Tibial nerve (tissue), 4 donors: ENCODE data around the gene BRD3OS. TPM values are rescaled to one million over a fixed set of nuclear protein-coding genes. Genes with fewer than 3 reads are reported as not detected.
A peak's percentile ranks its signal among the peaks of the same experiment; 100 is the strongest.

ENCODE experiments used
- DNase-seq, 2 donors: peaks; one replicate each; pipeline ENCODE4 v3.0.0-alpha.2; 2019; ENCODE audit warnings: low spot score in 2 of 2
- H3K27ac ChIP-seq, 4 donors: fragments of 200-600 bp; sonication (generic) in 3 of 4; one replicate each; pipeline ENCODE4 v1.5.1; 2017 to 2019; ENCODE audit warnings: mild to moderate bottlenecking in 1 of 4
- H3K27me3 ChIP-seq, 2 donors: fragments of 200-600 bp; sonication (generic) in 1 of 2; one replicate each; pipeline versions ENCODE4 v1.5.1 to v1.6.0; 2017 to 2019
- H3K36me3 ChIP-seq, 3 donors: fragments of 200-600 bp; sonication (generic); one replicate each; pipeline ENCODE4 v1.5.1; 2018 to 2019
- H3K4me1 ChIP-seq, 4 donors: fragments of 200-600 bp; sonication (generic) in 3 of 4; one replicate each; pipeline ENCODE4 v1.5.1; 2017 to 2019
- H3K4me3 ChIP-seq, 4 donors: fragments of 200-600 bp; sonication (generic) in 3 of 4; one replicate each; pipeline ENCODE4 v1.5.1; 2017 to 2019; ENCODE audit warnings: mild to moderate bottlenecking in 1 of 4, moderate library complexity in 1 of 4
- H3K9me3 ChIP-seq, 4 donors: fragments of 200-600 bp; sonication (generic) in 3 of 4; one replicate each; pipeline ENCODE4 v1.5.1; 2017 to 2019
- CTCF ChIP-seq, 5 experiments: fragments of 200-600 bp in 3 of 5; fragments of 450-650 bp in 2 of 5; sonication (generic) in 3 of 5; IDR thresholded peaks; one replicate each; pipeline ENCODE4 v1.5.1; 2016 to 2019; ENCODE audit warnings: antibody characterized with exemption in 5 of 5, mild to moderate bottlenecking in 3 of 5, moderate library complexity in 2 of 5
- EP300 ChIP-seq, 2 donors: sonication (generic); formaldehyde crosslinking; IDR thresholded peaks; one replicate each; pipeline ENCODE4 v1.6.1; 2017; ENCODE audit warnings: antibody characterized with exemption in 2 of 2, mild to moderate bottlenecking in 1 of 2
- POLR2A ChIP-seq, 2 donors: fragments of 450-650 bp; IDR thresholded peaks; one replicate each; pipeline ENCODE4 v1.6.1; 2017; ENCODE audit warnings: antibody characterized with exemption in 2 of 2, mild to moderate bottlenecking in 2 of 2, moderate library complexity in 2 of 2
- WGBS, 2 donors: methylation state at CpG; one replicate each; pipeline ENCODE4 v1.1.5; 2018; 5-methylcytosine and 5-hydroxymethylcytosine counted together
- total RNA-seq, 4 donors: library from RNA; depleted of rRNA; stranded (reverse); fragments of >200 nt; gene quantifications; one replicate each; pipeline ENCODE4 v1.1.0, GENCODE V29; 2016

BRD3OS gene
- total RNA-seq, 4 donors from 2014 or later, result 9.2 to 28.2 (median 13.7) TPM

GRCh38 chr9:133989625-133990365, 35.5 kb upstream of the BRD3OS start:
- WGBS, 2 donors, result 75 to 79% methylated on average over 24 of the region's 24 CpGs

GRCh38 chr9:133990366-133991213, 34.7 kb upstream of the BRD3OS start:
- peak in 1 of 2 donors; percentile 35 for DNase-seq
- 15 to 37% methylated on average over 11 to 24 of the region's 31 CpGs for WGBS, 2 donors
- TF ChIP-seq CTCF (IDR thresholded peaks at IDR 0.05), result no peak
- TF ChIP-seq POLR2A (IDR thresholded peaks at IDR 0.05), result no peak
- TF ChIP-seq EP300 (IDR thresholded peaks at IDR 0.05), result peak in 1 of 2 donors; percentile 23
- Histone ChIP-seq H3K36me3 (no peaks in the 10 kb centered on the region), H3K27ac (peak overlapping the region in 3 of 4 donors; percentile 85 to 88 (median 85)), H3K4me3 (peak overlapping the region; percentile 57 to 84 (median 74)), H3K27me3 (no peaks in the 10 kb centered on the region), H3K9me3 (no peaks in the 10 kb centered on the region), H3K4me1 (peaks cover 0 to 35% (median 20%) of the 10 kb centered on the region in 4 donors)

More at GRCh38 chr9:133989625-133990365, 35.5 kb upstream of the BRD3OS start:
- TF ChIP-seq EP300 (IDR thresholded peaks at IDR 0.05), result no peak
- no peak for TF ChIP-seq CTCF (IDR thresholded peaks at IDR 0.05)
- TF ChIP-seq POLR2A (IDR thresholded peaks at IDR 0.05), result no peak
- Histone ChIP-seq H3K36me3 (no peaks in the 10 kb centered on the region), H3K27ac (peak overlapping the region in 3 of 4 donors; percentile 85 to 88 (median 85)), H3K9me3 (no peaks in the 10 kb centered on the region), H3K4me3 (no peak overlapping the region), H3K4me1 (peaks cover 0 to 35% (median 20%) of the 10 kb centered on the region in 4 donors), H3K27me3 (no peaks in the 10 kb centered on the region)
- DNase-seq, result no peak

DNA sequence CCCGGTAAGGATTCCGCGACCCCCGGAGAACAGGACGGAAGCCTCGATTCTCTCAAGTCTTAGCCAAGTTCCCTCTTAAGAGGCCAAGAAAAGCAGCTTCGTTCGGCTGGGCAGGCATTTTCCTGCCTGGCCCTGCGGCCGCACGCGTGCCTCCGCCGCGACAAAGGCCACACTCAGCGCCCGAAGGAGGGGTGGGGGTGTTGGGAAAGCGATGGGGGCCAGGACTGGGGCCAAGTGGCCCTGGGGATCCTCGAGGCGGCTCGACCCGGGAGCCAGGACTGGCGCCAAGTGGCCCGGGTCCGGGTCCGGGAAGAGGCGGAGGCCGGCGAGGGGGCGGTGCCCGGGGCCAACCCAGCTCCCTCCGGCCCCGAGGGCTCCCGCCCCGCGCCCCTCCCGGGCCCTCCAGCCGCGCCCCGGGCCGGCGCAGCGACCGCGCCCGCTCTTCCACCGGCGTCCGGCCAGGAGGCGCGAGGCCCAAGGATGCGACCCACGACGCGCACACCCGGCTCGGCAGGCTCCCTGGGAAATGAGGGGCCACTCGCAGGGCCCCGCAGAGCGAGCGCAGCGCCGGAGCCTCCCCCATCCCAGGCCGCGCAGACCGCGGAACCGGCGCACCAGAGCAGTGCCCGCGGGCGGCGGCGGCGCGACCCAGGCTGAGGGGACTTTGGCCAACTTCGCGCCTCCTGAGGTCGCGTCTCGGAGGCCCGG, 33.9 kb upstream of the BRD3OS start:
- Histone ChIP-seq H3K4me1 (peaks cover 0 to 35% (median 20%) of the 10 kb centered on the region in 4 donors), H3K9me3 (no peaks in the 10 kb centered on the region), H3K27ac (peak overlapping the region in 3 of 4 donors; percentile 85 to 88 (median 85)), H3K4me3 (peak overlapping the region; percentile 57 to 84 (median 74)), H3K36me3 (no peaks in the 10 kb centered on the region), H3K27me3 (no peaks in the 10 kb centered on the region)
- no peak for DNase-seq
- no peak for TF ChIP-seq CTCF (IDR thresholded peaks at IDR 0.05)
- no peak for TF ChIP-seq POLR2A (IDR thresholded peaks at IDR 0.05)
- TF ChIP-seq EP300 (IDR thresholded peaks at IDR 0.05), result peak in 1 of 2 donors; percentile 14
- WGBS, 2 donors, result 0 to 1% methylated on average over 13 to 24 of the region's 82 CpGs

- DNase-seq, result peak in 1 of 2 donors; percentile 30
These were observed 33.1 kb upstream of the BRD3OS start, which contains the start of gene VAV2 for GRCh38 chr9:133991964-133992779. VAV2 (minus strand) TSS chr9:133992324; CDS start chr9:133992278, 46 bp downstream.

More at GRCh38 chr9:133991964-133992779, 33.1 kb upstream of the BRD3OS start, which contains the start of gene VAV2:
- WGBS, 2 donors, result 0% methylated on average over 7 to 58 of the region's 124 CpGs
- Histone ChIP-seq H3K27ac (peak within 1 kb of the TSS; percentile 85 to 92 (median 89)), H3K4me3 (peak within 1 kb of the TSS; percentile 73 to 84 (median 76)), H3K9me3 (no peaks in the 10 kb centered on the region), H3K36me3 (no peaks in the 10 kb centered on the region), H3K4me1 (peaks cover 0 to 35% (median 20%) of the 10 kb centered on the region in 4 donors), H3K27me3 (no peaks in the 10 kb centered on the region)
- TF ChIP-seq EP300 (IDR thresholded peaks at IDR 0.05) (no peak), CTCF (IDR thresholded peaks at IDR 0.05) (peak in 1 of 5 experiments; percentile 9)
